Measurements from ENCODE around the gene HOXA6.

The HOXA6 gene

DNA sequence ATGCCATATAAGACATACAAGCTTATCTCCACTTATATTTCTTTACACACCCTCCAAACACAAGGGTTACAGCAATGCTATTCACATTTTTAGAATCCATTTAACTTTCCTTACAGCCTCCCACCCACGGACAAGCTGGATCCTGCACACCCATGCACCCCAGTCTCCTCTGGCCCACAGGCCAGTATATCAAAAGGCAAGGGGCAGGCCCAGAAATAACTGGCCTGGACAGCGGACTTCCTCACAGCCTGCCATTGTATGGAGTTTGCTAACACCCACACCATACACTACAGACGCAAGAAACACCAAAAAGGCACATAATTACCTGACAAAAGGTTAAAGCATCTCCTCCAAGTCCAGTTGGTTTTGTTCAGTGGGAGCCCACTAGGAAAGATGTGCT, 29.0 kb downstream of the HOXA6 start:
- H3K9me3 ChIP-seq (ENCODE audit: insufficient read depth, low read depth, low read length): no peaks in the 10 kb centered on the region
- peaks cover 8% of the 10 kb centered on the region for H3K4me1 ChIP-seq (ENCODE audit: insufficient read depth, low read length)
- no peak overlapping the region for H3K4me3 ChIP-seq (ENCODE audit: low read length)
- H3K27me3 ChIP-seq (ENCODE audit: insufficient read depth, low read length): peaks cover 98% of the 10 kb centered on the region
- 16% methylated on average over 3 of the region's 3 CpGs for WGBS
- H3K9ac ChIP-seq (ENCODE audit: low read depth, low read length): no peak overlapping the region
- no peaks in the 10 kb centered on the region for H3K36me3 ChIP-seq (ENCODE audit: insufficient read depth, low read length)
- no peak overlapping the region for H3K27ac ChIP-seq (ENCODE audit: low read depth, low read length)

DNA sequence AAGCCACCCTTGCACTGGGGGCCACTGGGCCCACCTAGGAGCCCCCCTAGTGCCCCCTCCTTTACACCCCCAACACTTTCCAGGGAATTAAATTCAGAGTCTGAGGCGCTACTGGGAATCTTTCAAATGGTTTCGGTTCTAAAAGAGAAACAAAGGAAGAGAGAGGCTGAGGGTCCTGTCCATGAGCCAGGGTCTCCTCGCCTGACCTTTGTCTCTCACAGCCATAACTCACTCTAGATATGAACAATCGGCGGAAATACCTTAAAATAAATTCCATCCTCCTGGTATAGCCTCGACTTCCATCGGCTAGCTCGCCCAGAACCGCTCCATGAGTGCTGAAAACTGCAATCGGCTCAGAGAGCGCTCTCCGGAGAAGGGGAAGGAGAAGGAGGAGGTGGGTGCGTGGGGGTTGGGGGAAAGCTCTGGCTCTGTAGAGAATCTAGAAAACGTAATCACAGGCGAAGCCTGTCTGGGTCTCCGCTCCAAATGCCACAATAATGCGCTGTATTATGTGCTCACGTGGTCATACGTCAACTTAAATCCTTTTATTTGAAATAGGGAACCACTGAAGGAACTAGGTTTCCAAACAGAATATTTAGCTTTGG, 29.6 kb downstream of the HOXA6 start:
- H3K4me3 ChIP-seq (ENCODE audit: low read length): no peak overlapping the region
- H3K9ac ChIP-seq (ENCODE audit: low read depth, low read length): no peak overlapping the region
- peaks cover 98% of the 10 kb centered on the region for H3K27me3 ChIP-seq (ENCODE audit: insufficient read depth, low read length)
- no peaks in the 10 kb centered on the region for H3K9me3 ChIP-seq (ENCODE audit: insufficient read depth, low read depth, low read length)
- no peak overlapping the region for H3K27ac ChIP-seq (ENCODE audit: low read depth, low read length)
- peaks cover 8% of the 10 kb centered on the region for H3K4me1 ChIP-seq (ENCODE audit: insufficient read depth, low read length)
- no peaks in the 10 kb centered on the region for H3K36me3 ChIP-seq (ENCODE audit: insufficient read depth, low read length)
- 6% methylated on average over 19 of the region's 19 CpGs for WGBS

DNA sequence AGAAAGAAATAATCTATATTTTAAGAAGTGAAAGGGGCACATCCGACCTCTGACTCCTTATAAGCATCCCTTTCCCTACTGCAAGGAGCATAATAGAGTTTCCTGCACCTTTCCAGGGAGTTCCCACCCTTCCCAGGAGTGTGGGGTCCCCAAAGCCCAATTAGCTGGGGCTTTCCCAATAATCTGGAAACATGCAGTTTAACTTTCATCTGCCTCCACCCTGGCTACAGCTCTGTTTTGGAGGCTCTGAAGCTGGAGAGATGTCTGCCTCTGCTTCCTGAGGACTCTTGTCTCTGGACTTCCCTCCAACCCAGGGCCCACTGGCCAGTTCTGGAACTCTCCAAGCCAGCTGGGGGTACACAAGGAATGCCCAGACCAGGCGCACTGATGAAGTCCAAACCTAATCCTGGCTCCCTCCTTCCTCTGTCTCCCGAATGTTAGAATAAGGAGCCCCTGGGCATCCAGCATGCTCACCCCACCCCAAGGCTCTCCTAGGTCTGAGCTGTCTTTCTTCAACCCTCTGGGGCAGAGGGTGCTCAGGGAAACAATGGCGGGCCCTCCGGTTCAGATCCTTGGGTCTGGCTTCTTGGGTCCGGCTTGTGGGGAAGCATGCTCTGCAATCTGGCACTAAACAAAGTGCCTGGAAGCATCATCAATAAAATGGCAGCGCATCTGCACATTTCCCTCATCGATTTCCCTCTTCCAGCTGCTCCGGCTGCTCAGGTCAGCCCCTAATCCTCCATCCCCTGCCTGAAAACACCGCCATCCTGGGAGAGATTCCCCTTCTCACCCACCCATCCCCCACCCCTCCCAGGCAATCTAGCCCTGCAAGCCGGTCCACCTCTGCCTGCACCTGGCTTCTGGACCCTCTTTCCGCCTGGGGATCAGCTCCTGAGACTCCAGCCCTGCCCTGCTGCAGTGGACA, 30.4 kb downstream of the HOXA6 start:
- peaks cover 98% of the 10 kb centered on the region for H3K27me3 ChIP-seq (ENCODE audit: insufficient read depth, low read length)
- H3K4me1 ChIP-seq (ENCODE audit: insufficient read depth, low read length): peaks cover 8% of the 10 kb centered on the region
- WGBS: 8% methylated on average over 12 of the region's 12 CpGs

DNA sequence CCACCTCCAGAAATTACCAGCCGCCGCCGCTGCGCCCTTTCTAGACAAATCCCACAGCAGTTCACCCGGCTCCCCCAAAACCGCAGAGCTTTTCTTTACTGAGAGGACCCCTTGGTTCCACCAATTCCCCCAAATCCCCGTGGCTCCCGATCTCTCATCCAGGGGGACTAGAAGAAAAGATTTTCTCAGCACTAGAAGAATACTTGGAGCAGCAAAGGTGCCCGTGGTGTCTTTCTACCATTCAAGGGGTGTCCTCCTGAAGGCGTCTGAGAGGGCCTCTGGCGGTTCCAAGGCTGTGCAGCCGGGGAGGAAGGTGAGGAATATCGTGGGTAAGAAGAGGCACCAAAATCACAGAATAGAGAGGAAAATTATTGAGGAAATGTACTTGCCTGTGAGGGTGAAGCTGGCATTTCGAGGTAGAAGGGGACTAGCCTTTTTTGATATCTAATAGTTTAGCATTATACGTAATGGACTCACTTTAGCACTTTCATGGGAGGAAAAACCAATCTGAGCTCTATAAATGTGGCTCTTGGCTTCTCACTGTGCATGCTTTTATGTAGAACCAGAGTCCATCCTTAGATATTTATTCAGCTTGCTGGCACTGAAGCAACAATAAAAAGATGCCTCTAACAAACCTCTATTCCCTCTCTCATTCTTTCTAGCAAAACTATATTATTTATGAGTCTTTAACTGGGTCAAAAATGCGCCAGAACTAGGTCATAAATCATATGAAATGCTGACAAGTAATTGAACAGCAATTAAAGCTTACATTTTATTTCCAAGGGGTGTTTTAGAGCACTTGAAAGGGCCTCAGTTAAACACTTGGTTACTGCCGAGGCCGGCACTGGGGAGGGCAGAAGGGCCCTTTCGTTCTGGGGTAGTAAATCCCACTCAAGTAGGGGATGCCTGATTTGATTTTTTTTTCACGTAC, 31.3 kb downstream of the HOXA6 start:
- no peak overlapping the region for H3K27ac ChIP-seq (ENCODE audit: low read depth, low read length)

More for the DNA sequence above, 30.4 kb downstream of the HOXA6 start:
- Histone ChIP-seq H3K36me3 (ENCODE audit: insufficient read depth, low read length) (no peaks in the 10 kb centered on the region), H3K9me3 (ENCODE audit: insufficient read depth, low read depth, low read length) (no peaks in the 10 kb centered on the region), H3K4me3 (ENCODE audit: low read length) (no peak overlapping the region), H3K27ac (ENCODE audit: low read depth, low read length) (no peak overlapping the region), H3K9ac (ENCODE audit: low read depth, low read length) (no peak overlapping the region)

DNA sequence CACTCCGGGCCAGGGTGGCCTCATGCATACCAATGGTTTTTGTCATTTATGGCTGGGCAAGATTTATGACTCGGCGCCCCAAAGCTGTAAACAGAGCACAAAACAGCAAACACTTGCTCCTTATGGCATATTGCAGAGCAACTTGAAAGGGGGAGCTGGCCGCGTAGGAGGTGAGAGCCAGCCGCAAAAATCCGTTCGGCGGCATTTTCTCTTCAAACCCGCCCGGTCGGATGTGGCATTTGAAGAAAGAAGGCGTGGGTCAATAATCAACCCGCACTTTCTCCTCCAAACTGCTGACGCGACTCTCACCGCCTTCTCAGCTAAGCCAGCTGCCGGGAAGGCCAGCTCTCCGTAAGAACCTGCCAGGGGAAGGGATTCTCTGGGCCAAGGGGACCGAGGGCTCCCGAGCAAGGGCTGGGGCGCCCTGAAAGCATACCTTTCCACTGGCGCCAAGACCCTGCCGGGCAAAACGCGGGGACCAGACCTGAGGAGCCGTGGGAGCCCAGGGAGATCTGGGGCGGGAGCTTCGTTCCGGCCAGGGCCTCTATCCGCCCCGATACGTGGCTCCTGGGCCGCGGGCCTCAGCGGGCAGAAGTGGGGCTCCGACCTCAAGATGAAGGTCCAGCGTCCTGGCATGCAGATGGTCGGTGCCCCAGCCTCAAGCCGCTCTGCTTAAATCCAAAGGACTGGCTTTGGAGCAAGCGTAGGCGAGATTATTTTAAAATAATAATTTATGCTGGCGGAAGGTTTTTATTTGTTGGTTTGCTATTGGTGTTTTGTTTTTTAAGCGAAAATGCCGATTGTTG, 32.1 kb downstream of the HOXA6 start:
- Histone ChIP-seq H3K27me3 (ENCODE audit: insufficient read depth, low read length) (peaks cover 98% of the 10 kb centered on the region), H3K9me3 (ENCODE audit: insufficient read depth, low read depth, low read length) (no peaks in the 10 kb centered on the region), H3K4me1 (ENCODE audit: insufficient read depth, low read length) (peaks cover 8% of the 10 kb centered on the region), H3K36me3 (ENCODE audit: insufficient read depth, low read length) (no peaks in the 10 kb centered on the region), H3K27ac (ENCODE audit: low read depth, low read length) (no peak overlapping the region), H3K4me3 (ENCODE audit: low read length) (peak overlapping the region; percentile 17; the same call in 1 of the 2 replicates), H3K9ac (ENCODE audit: low read depth, low read length) (no peak overlapping the region)
- 3% methylated on average over 45 of the region's 45 CpGs for WGBS

More for the DNA sequence above, 31.3 kb downstream of the HOXA6 start:
- WGBS: 11% methylated on average over 19 of the region's 20 CpGs
- Histone ChIP-seq H3K27me3 (ENCODE audit: insufficient read depth, low read length) (peaks cover 98% of the 10 kb centered on the region), H3K9me3 (ENCODE audit: insufficient read depth, low read depth, low read length) (no peaks in the 10 kb centered on the region), H3K4me3 (ENCODE audit: low read length) (no peak overlapping the region), H3K9ac (ENCODE audit: low read depth, low read length) (no peak overlapping the region), H3K4me1 (ENCODE audit: insufficient read depth, low read length) (peaks cover 8% of the 10 kb centered on the region), H3K36me3 (ENCODE audit: insufficient read depth, low read length) (no peaks in the 10 kb centered on the region)

DNA sequence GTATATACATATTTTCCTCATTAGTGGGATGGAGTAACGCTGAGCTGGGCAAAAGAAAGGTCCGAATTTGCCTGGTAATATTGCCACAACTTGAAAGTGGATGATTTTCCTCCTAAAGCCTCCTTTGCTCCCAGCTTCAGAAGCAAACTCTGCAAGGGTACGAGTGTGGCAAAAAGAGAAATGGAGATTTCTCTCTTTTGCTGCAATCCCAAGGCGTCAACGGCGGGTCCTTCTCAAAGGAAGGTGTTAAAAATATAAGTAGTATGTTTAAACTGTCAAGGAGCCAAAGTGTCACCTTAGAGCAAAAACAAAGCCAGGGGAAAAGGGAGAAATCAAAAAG, 32.7 kb downstream of the HOXA6 start:
- H3K27me3 ChIP-seq (ENCODE audit: insufficient read depth, low read length): peaks cover 98% of the 10 kb centered on the region
- H3K9ac ChIP-seq (ENCODE audit: low read depth, low read length): no peak overlapping the region
- no peaks in the 10 kb centered on the region for H3K36me3 ChIP-seq (ENCODE audit: insufficient read depth, low read length)
- WGBS: 3% methylated on average over 6 of the region's 6 CpGs
- no peaks in the 10 kb centered on the region for H3K9me3 ChIP-seq (ENCODE audit: insufficient read depth, low read depth, low read length)
- no peak overlapping the region for H3K4me3 ChIP-seq (ENCODE audit: low read length)
- H3K27ac ChIP-seq (ENCODE audit: low read depth, low read length): no peak overlapping the region
- H3K4me1 ChIP-seq (ENCODE audit: insufficient read depth, low read length): peaks cover 8% of the 10 kb centered on the region

DNA sequence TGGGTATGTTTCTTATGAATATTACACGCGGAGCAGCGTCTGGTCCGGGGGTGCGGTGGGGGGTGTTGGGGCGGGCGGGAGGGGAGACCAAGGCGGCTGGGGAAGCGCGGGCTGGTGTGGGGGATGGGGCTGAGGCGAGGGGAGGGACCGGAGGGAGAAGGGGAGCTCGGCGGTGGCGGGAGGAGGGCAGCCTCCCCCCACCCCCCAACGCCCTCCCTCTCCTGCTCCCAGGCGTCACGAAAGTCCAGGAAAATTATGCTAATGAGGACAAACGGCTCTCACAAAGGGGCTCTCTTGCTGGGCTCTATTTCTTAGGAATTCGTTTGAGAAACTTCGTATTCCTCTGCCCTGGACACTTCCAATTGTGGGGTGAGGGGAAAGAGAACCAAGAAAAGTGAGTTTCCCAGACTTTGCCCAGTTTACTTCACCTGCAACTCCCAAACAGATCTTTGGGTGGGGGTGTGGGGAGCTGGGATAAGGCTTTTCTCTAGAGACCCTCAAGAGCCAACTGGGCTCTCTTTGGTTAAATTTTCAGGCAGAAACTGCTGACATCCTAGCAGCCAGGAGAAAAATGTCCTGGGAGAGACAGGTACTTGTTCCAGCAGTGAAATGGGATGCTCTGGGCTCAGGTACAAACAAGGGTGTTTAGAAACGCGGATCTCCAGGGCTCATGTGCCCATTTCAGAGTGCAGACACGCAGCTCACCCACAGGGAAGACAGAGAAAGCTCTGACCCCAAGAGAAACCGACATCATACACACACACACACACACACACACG, 33.4 kb downstream of the HOXA6 start:
- Histone ChIP-seq H3K9ac (ENCODE audit: low read depth, low read length) (no peak overlapping the region), H3K9me3 (ENCODE audit: insufficient read depth, low read depth, low read length) (no peaks in the 10 kb centered on the region), H3K27ac (ENCODE audit: low read depth, low read length) (no peak overlapping the region), H3K4me1 (ENCODE audit: insufficient read depth, low read length) (peaks cover 8% of the 10 kb centered on the region), H3K4me3 (ENCODE audit: low read length) (no peak overlapping the region), H3K27me3 (ENCODE audit: insufficient read depth, low read length) (peaks cover 98% of the 10 kb centered on the region), H3K36me3 (ENCODE audit: insufficient read depth, low read length) (no peaks in the 10 kb centered on the region)
- 3% methylated on average over 13 of the region's 26 CpGs for WGBS

DNA sequence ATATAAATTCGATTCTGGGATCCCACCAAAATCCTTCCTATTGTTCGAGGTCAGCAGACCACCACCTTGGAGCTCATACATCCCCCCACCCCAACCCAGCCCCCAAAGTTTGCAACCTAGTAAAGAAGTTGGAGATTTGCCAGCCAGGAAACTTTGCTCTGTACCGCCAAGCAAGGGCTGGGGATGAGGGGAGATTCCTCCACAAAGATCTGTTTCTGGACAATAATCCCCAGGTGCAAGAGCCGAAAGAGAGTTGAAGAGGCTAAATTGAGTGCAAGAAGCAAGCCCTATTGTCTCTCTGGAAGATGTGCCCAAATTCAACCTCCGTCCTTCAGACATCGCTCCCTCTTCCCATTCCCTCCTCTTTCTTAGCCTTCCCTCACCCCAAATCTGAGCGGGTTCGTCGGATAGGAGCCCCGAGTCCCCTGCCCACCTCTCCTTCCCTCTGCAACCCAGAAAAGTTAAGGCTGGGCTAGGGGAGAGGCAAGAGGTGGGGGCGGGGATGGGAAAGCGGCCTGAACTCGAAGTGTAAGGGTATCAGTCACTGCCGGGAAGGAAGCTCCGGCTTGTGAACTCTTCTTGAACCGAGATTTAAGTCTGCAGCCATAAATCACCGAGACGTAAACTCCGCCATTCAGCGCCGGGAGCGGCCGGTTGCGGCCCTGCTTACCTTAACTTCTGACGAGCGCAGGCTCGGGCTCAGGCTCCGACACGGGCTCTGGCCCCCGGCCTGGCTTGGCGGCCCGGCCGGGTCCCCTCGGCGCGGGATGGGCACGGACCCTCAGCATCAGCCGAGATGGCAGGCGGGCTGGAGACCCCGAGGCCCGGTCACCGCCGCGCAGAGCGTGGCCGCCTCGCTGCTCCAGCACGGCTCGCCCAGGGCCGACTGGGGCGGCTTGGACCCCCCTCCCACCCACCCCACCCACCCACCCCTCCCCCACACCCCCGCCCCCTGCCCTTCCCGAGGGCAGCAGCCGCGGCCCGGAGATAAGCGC, 34.3 kb downstream of the HOXA6 start:
- peaks cover 98% of the 10 kb centered on the region for H3K27me3 ChIP-seq (ENCODE audit: insufficient read depth, low read length)
- H3K36me3 ChIP-seq (ENCODE audit: insufficient read depth, low read length): no peaks in the 10 kb centered on the region
- peak overlapping the region; percentile 5; the same call in 1 of the 2 replicates for H3K4me3 ChIP-seq (ENCODE audit: low read length)
- H3K9ac ChIP-seq (ENCODE audit: low read depth, low read length): no peak overlapping the region
- 1% methylated on average over 41 of the region's 57 CpGs for WGBS
- no peak overlapping the region for H3K27ac ChIP-seq (ENCODE audit: low read depth, low read length)
- H3K4me1 ChIP-seq (ENCODE audit: insufficient read depth, low read length): peaks cover 8% of the 10 kb centered on the region
- no peaks in the 10 kb centered on the region for H3K9me3 ChIP-seq (ENCODE audit: insufficient read depth, low read depth, low read length)

DNA sequence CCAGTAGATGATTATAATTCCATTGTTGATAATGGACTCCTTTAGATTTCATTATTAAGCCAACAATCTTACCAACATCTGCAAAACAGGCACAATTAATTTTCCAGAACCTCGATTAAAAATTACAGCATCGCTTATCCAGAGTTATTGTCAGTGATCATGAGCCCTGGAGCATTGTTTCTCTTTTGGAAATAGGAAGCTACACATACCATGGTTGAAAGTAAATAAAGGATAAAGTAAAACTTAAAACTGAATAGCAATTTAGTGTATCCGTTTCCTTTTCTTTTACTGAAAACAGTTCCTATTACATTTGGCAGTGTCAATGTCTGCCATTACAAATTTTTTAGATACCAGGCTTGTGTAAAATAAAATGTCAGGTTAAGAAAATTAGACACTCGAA, 35.2 kb downstream of the HOXA6 start:
- H3K9ac ChIP-seq (ENCODE audit: low read depth, low read length): no peak overlapping the region
- no peaks in the 10 kb centered on the region for H3K36me3 ChIP-seq (ENCODE audit: insufficient read depth, low read length)
- no peak overlapping the region for H3K4me3 ChIP-seq (ENCODE audit: low read length)
- no peaks in the 10 kb centered on the region for H3K9me3 ChIP-seq (ENCODE audit: insufficient read depth, low read depth, low read length)
- no peak overlapping the region for H3K27ac ChIP-seq (ENCODE audit: low read depth, low read length)
- 35% methylated on average over 3 of the region's 4 CpGs for WGBS
- H3K27me3 ChIP-seq (ENCODE audit: insufficient read depth, low read length): peaks cover 98% of the 10 kb centered on the region
- peaks cover 8% of the 10 kb centered on the region for H3K4me1 ChIP-seq (ENCODE audit: insufficient read depth, low read length)
